IMR-90 (cell line): Measurements from ENCODE around the gene BRPF1. TPM values are rescaled to one million over a fixed set of nuclear protein-coding genes. Genes with fewer than 3 reads are reported as not detected.

ENCODE experiments used
- ATAC-seq: fragments of 200-7000 bp; cut with Tn5 transposase; 2 replicates; pipeline ENCODE4 v1.9.1; 2020; ENCODE audit warnings: low read depth, mild to moderate bottlenecking, moderate library complexity
- BruUV-seq: library from RNA; stranded (reverse); fragments of 400-500 nt; replicated peaks from 2 replicates; lab custom pipeline; 2021; lab: Mats Ljungman, UMichigan
- CTCF ChIA-PET: fragments of 300-600 bp; formaldehyde crosslinking; extraction: SDS; loops from one replicate; lab custom pipeline; 2021; ENCODE audit warnings: antibody characterized with exemption; lab: Yijun Ruan, JAX
- POLR2A ChIA-PET: fragments of 300-600 bp; sonication (Branson Sonifier 250); formaldehyde crosslinking; loops from one replicate; lab custom pipeline; 2022; ENCODE audit warnings: antibody characterized with exemption; ENCODE audit not compliant: unreplicated experiment; lab: Charles Lee
- DNase-seq: peaks from one replicate; pipeline ENCODE4 v3.0.0; 2013
- H2AFZ ChIP-seq: replicated peaks from 2 replicates; pipeline ENCODE3; 2013; ENCODE audit warnings: low read length, mild to moderate bottlenecking; ENCODE audit not compliant: poor library complexity
- H2AK5ac ChIP-seq: 2 replicates; pipeline ENCODE4 v1.6.1; 2013; ENCODE audit warnings: low read depth, low read length, inconsistent platforms
- H2AK9ac ChIP-seq: replicated peaks from 2 replicates; pipeline ENCODE3; 2013; ENCODE audit warnings: mild to moderate bottlenecking, low read depth, low read length, moderate library complexity; ENCODE audit not compliant: poor library complexity
- H2BK120ac ChIP-seq: 2 replicates; pipeline ENCODE4 v1.6.1; 2013; ENCODE audit warnings: low read depth, low read length, inconsistent platforms
- H2BK15ac ChIP-seq: 3 replicates; pipeline ENCODE4 v1.6.1; 2013; ENCODE audit warnings: low read depth, low read length, inconsistent platforms
- H2BK20ac ChIP-seq: 2 replicates; pipeline ENCODE4 v1.6.1; 2013; ENCODE audit warnings: low read depth, mild to moderate bottlenecking, inconsistent platforms, low read length, moderate library complexity
- H2BK5ac ChIP-seq: 2 replicates; pipeline ENCODE4 v1.6.1; 2013; ENCODE audit warnings: mild to moderate bottlenecking, low read depth, low read length, inconsistent platforms; ENCODE audit not compliant: poor library complexity, severe bottlenecking
- H3K14ac ChIP-seq: replicated peaks from 2 replicates; pipeline ENCODE4 v1.6.1; 2013; ENCODE audit warnings: low read depth, low read length, inconsistent platforms
- H3K18ac ChIP-seq: 2 replicates; pipeline ENCODE4 v1.6.1; 2013; ENCODE audit warnings: low read depth, low read length, control low read depth
- H3K23ac ChIP-seq: 2 replicates; pipeline ENCODE4 v1.6.1; 2013; ENCODE audit warnings: low read depth, low read length, inconsistent platforms
- H3K27ac ChIP-seq: 2 replicates; pipeline ENCODE4 v1.5.1; 2013; ENCODE audit warnings: mild to moderate bottlenecking, control low read depth, low read length; ENCODE audit not compliant: insufficient read depth
- H3K27me3 ChIP-seq: 2 replicates; pipeline ENCODE4 v1.6.1; 2013; ENCODE audit warnings: low read length; ENCODE audit not compliant: control insufficient read depth, insufficient read depth
- H3K36me3 ChIP-seq: 2 replicates; pipeline ENCODE4 v1.6.1; 2013; ENCODE audit warnings: low read length, mixed read lengths; ENCODE audit not compliant: control insufficient read depth, insufficient read depth
- H3K4ac ChIP-seq: 2 replicates; pipeline ENCODE4 v1.6.1; 2013; ENCODE audit warnings: low read depth, low read length, inconsistent platforms
- H3K4me1 ChIP-seq: 2 replicates; pipeline ENCODE4 v1.6.1; 2013; ENCODE audit warnings: low read length, mixed read lengths; ENCODE audit not compliant: control insufficient read depth, insufficient read depth
- H3K4me2 ChIP-seq: 2 replicates; pipeline ENCODE4 v1.6.1; 2013; ENCODE audit warnings: low read depth, mild to moderate bottlenecking, control low read depth, low read length, moderate library complexity
- H3K4me3 ChIP-seq: 2 replicates; pipeline ENCODE4 v1.5.1; 2013; ENCODE audit warnings: low read depth, mild to moderate bottlenecking, control low read depth, low read length, moderate library complexity; ENCODE audit not compliant: insufficient read depth
- H3K56ac ChIP-seq: 2 replicates; pipeline ENCODE4 v1.6.1; 2013; ENCODE audit warnings: low read length, inconsistent platforms; ENCODE audit not compliant: insufficient read depth; ENCODE audit errors: extremely low read depth
- H3K79me1 ChIP-seq, 2 experiments: 2 replicates each; pipeline ENCODE4 v1.6.1; 2013; ENCODE audit warnings: low read length in 2 of 2, inconsistent platforms in 1 of 2, low read depth in 1 of 2
- H3K9ac ChIP-seq: 2 replicates; pipeline ENCODE4 v1.6.1; 2013; ENCODE audit warnings: low read depth, low read length, control low read depth
- H3K9me1 ChIP-seq: 2 replicates; pipeline ENCODE4 v1.6.1; 2013; ENCODE audit warnings: low read length, inconsistent platforms; ENCODE audit not compliant: insufficient read depth
- H3K9me3 ChIP-seq: 2 replicates; pipeline ENCODE4 v1.6.1; 2013; ENCODE audit warnings: low read length; ENCODE audit not compliant: control insufficient read depth, insufficient read depth
- H4K20me1 ChIP-seq: 2 replicates; pipeline ENCODE4 v1.6.1; 2013; ENCODE audit warnings: low read length, inconsistent platforms; ENCODE audit not compliant: insufficient read depth
- H4K5ac ChIP-seq: 2 replicates; pipeline ENCODE4 v1.6.1; 2013; ENCODE audit warnings: mild to moderate bottlenecking, low read depth, low read length, control low read depth
- H4K8ac ChIP-seq, 2 experiments: 2 replicates each; pipeline ENCODE4 v1.6.1; 2013; ENCODE audit warnings: low read depth in 2 of 2, low read length in 2 of 2, control low read depth in 1 of 2, inconsistent platforms in 1 of 2
- H4K91ac ChIP-seq: 2 replicates; pipeline ENCODE4 v1.6.1; 2013; ENCODE audit warnings: low read depth, low read length, inconsistent platforms; ENCODE audit not compliant: insufficient read depth
- BHLHE40 ChIP-seq: fragments of 150-350 bp; IDR thresholded peaks from 2 replicates; pipeline ENCODE4 v1.6.1; 2016; ENCODE audit warnings: mild to moderate bottlenecking, low read depth, low read length
- CHD1 ChIP-seq: IDR thresholded peaks from 2 replicates; pipeline ENCODE4 v1.6.1; 2012; ENCODE audit warnings: low read depth, low read length, improper control_type of control experiment
- RAD21 ChIP-seq: IDR thresholded peaks from 2 replicates; pipeline ENCODE4 v1.6.1; 2012; ENCODE audit warnings: low read length, improper control_type of control experiment
- RCOR1 ChIP-seq: IDR thresholded peaks from 2 replicates; pipeline ENCODE4 v1.6.1; 2012; ENCODE audit warnings: mild to moderate bottlenecking, low read length, improper control_type of control experiment; ENCODE audit not compliant: insufficient replicate concordance
- WGBS, 2 experiments: methylation state at CpG; one replicate each; pipeline versions ENCODE4 v1.1.5 to v1.1.7; 2013; ENCODE audit warnings: missing lambda C conversion rate in 2 of 2; ENCODE audit not compliant: insufficient read length in 1 of 2; ENCODE audit errors: extremely low coverage in 2 of 2; 5-methylcytosine and 5-hydroxymethylcytosine counted together
- dilution Hi-C: fragments of 300-500 bp; cut with HindIII; formaldehyde crosslinking; loops from one replicate; pipeline ENCODE4 v1.14.3; 2018; ENCODE audit warnings: low sequenced_read_pairs; ENCODE audit not compliant: unreplicated experiment
- in situ Hi-C: fragments of 300-500 bp; cut with MboI; formaldehyde crosslinking; loops from 3 replicates; pipeline ENCODE4 v1.14.3; 2019; ENCODE audit warnings: low sequenced_read_pairs, inconsistent platforms, mixed read lengths
- intact Hi-C: fragments of 100-400 bp; cut with micrococcal nuclease; formaldehyde crosslinking; loops from 2 replicates; pipeline ENCODE4 v1.10.0; 2022
- polyA plus RNA-seq, 3 experiments: library from polyadenylated mRNA; depleted of rRNA; stranded (reverse); fragments of >200 nt; gene quantifications; 2 replicates each; pipeline ENCODE4 v1.2.3, GENCODE V29; 2012; ENCODE audit warnings: low replicate concordance in 1 of 3
- total RNA-seq: library from RNA; depleted of rRNA; stranded (reverse); fragments of >200 nt; gene quantifications from 2 replicates; pipeline ENCODE4 v1.2.3, GENCODE V29; 2012

Gene BRPF1
- total and polyA plus RNA-seq, 2 of the 4 experiments (the other 2 are of a cell fraction) = 13.6 to 15.6 TPM

GRCh38 chr3:9781978-9782603, 50.6 kb downstream of the BRPF1 start:
- Histone ChIP-seq H3K23ac (no peak overlapping the region), H3K9ac (no peak overlapping the region), H2BK120ac (no peak overlapping the region), H2AK9ac (no peak overlapping the region), H2BK5ac (no peak overlapping the region), H3K18ac (no peak overlapping the region), H4K5ac (no peak overlapping the region), H3K9me1 (peaks cover 9% of the 10 kb centered on the region; the same call in 1 of the 2 replicates), H3K56ac (no peak overlapping the region), H4K20me1 (no peaks in the 10 kb centered on the region), H4K91ac (no peak overlapping the region), H3K9me3 (no peaks in the 10 kb centered on the region), H3K36me3 (peaks cover 44% of the 10 kb centered on the region), H3K27ac (no peak overlapping the region), H2BK20ac (no peak overlapping the region), H3K79me1 (peaks cover 6% of the 10 kb centered on the region in 2 experiments; a peak in 3 of 4 replicates), H3K4me3 (no peak overlapping the region), H3K27me3 (no peaks in the 10 kb centered on the region), H2AK5ac (no peak overlapping the region), H2AFZ (no peak overlapping the region), H3K4ac (no peak overlapping the region), H4K8ac (no peak overlapping the region), H3K4me1 (peaks cover 3% of the 10 kb centered on the region), H3K4me2 (no peak overlapping the region), H2BK15ac (no peak overlapping the region), H3K14ac (no peak overlapping the region)
- WGBS, 2 experiments = 83% methylated on average over 3 of the region's 3 CpGs; no CpG with 5 or more reads in 1 of the 2 experiments
- ATAC-seq (no peak), DNase-seq (no peak)
- POLR2A ChIA-PET = no interaction called here
- in situ Hi-C loops = no loop called here
- BruUV-seq = no TSS peak
- intact Hi-C loops = no loop called here
- TF ChIP-seq RCOR1 (no peak), BHLHE40 (no peak), RAD21 (no peak), CHD1 (no peak)
- dilution Hi-C loops = no loop called here
- CTCF ChIA-PET = no interaction called here
